RWPE2 (cell line): ENCODE results near the gene CDK14.

ENCODE experiments used
- ATAC-seq: fragments of 200-7000 bp; cut with Tn5 transposase; 3 replicates; pipeline ENCODE4 v1.9.1; 2021; ENCODE audit warnings: low read depth
- DNase-seq: peaks from one replicate; pipeline ENCODE4 v3.0.0-alpha.2; 2020; ENCODE audit warnings: low spot score
- H3K27ac ChIP-seq: fragments of 450-650 bp; 2 replicates; pipeline ENCODE4 v1.5.1; 2017; ENCODE audit warnings: mild to moderate bottlenecking; ENCODE audit not compliant: poor library complexity, severe bottlenecking
- H3K27me3 ChIP-seq: fragments of 250-450 bp; sonication (Bioruptor Pico); 2 replicates; pipeline ENCODE4 v1.5.1; 2021; ENCODE audit warnings: mild to moderate bottlenecking, moderate library complexity; ENCODE audit not compliant: insufficient read depth, poor library complexity, severe bottlenecking
- H3K36me3 ChIP-seq: fragments of 250-450 bp; sonication (Bioruptor Pico); 2 replicates; pipeline ENCODE4 v1.5.1; 2020; ENCODE audit warnings: low read depth, mild to moderate bottlenecking, moderate library complexity
- H3K4me1 ChIP-seq: fragments of 250-450 bp; sonication (Bioruptor Pico); 2 replicates; pipeline ENCODE4 v1.5.1; 2021; ENCODE audit warnings: mild to moderate bottlenecking, moderate library complexity; ENCODE audit not compliant: insufficient read depth, poor library complexity, severe bottlenecking
- H3K4me3 ChIP-seq: fragments of 250-450 bp; sonication (Bioruptor Pico); 2 replicates; pipeline ENCODE4 v1.5.1; 2021; ENCODE audit warnings: mild to moderate bottlenecking, moderate library complexity; ENCODE audit not compliant: severe bottlenecking
- H3K9me3 ChIP-seq: fragments of 250-450 bp; sonication (Bioruptor Pico); 2 replicates; pipeline ENCODE4 v1.5.1; 2021; ENCODE audit warnings: mild to moderate bottlenecking, moderate library complexity; ENCODE audit not compliant: severe bottlenecking
- CTCF ChIP-seq: fragments of 450-650 bp; IDR thresholded peaks from one replicate; pipeline ENCODE4 v1.5.1; 2017; ENCODE audit warnings: mild to moderate bottlenecking, moderate library complexity; ENCODE audit not compliant: poor library complexity, severe bottlenecking

Gene CDK14

GRCh38 chr7:91066627-91067026 lies 470.5 kb downstream of the CDK14 start:
- no peaks in the 10 kb centered on the region for H3K36me3 ChIP-seq
- H3K27ac ChIP-seq, result no peak overlapping the region
- ATAC-seq (no peak), DNase-seq (no peak)
- H3K4me3 ChIP-seq, result no peak overlapping the region
- TF ChIP-seq CTCF, result no peak
- H3K27me3 ChIP-seq, result no peaks in the 10 kb centered on the region
- peaks cover 13% of the 10 kb centered on the region for H3K4me1 ChIP-seq
- no peaks in the 10 kb centered on the region for H3K9me3 ChIP-seq

GRCh38 chr7:91067242-91067641 lies 471.1 kb downstream of the CDK14 start:
- TF ChIP-seq CTCF, result no peak
- no peaks in the 10 kb centered on the region for H3K9me3 ChIP-seq
- H3K4me1 ChIP-seq, result peaks cover 13% of the 10 kb centered on the region
- DNase-seq (no peak), ATAC-seq (no peak)
- H3K36me3 ChIP-seq, result no peaks in the 10 kb centered on the region
- H3K27me3 ChIP-seq, result no peaks in the 10 kb centered on the region
- H3K27ac ChIP-seq, result no peak overlapping the region
- no peak overlapping the region for H3K4me3 ChIP-seq

GRCh38 chr7:91068136-91068795 lies 472.1 kb downstream of the CDK14 start:
- ATAC-seq (peak; percentile 80), DNase-seq (no peak)
- peak overlapping the region; percentile 15 for H3K27ac ChIP-seq
- H3K9me3 ChIP-seq, result no peaks in the 10 kb centered on the region
- peaks cover 13% of the 10 kb centered on the region for H3K4me1 ChIP-seq
- no peaks in the 10 kb centered on the region for H3K36me3 ChIP-seq
- no peaks in the 10 kb centered on the region for H3K27me3 ChIP-seq
- no peak for TF ChIP-seq CTCF
- H3K4me3 ChIP-seq, result no peak overlapping the region

GRCh38 chr7:91069146-91069545 lies 473.0 kb downstream of the CDK14 start:
- DNase-seq (no peak), ATAC-seq (no peak)
- Histone ChIP-seq H3K36me3 (no peaks in the 10 kb centered on the region), H3K4me3 (no peak overlapping the region), H3K4me1 (peaks cover 13% of the 10 kb centered on the region), H3K27me3 (no peaks in the 10 kb centered on the region), H3K9me3 (no peaks in the 10 kb centered on the region), H3K27ac (no peak overlapping the region)
- no peak for TF ChIP-seq CTCF

GRCh38 chr7:91079487-91079886 lies 483.4 kb downstream of the CDK14 start:
- ATAC-seq, result no peak
- Histone ChIP-seq H3K4me3 (no peak overlapping the region), H3K9me3 (no peaks in the 10 kb centered on the region), H3K27me3 (no peaks in the 10 kb centered on the region), H3K36me3 (no peaks in the 10 kb centered on the region), H3K27ac (no peak overlapping the region), H3K4me1 (no peaks in the 10 kb centered on the region)
- no peak for DNase-seq
- TF ChIP-seq CTCF, result no peak
